ENCODE data around the gene RNASE12.

DNA sequence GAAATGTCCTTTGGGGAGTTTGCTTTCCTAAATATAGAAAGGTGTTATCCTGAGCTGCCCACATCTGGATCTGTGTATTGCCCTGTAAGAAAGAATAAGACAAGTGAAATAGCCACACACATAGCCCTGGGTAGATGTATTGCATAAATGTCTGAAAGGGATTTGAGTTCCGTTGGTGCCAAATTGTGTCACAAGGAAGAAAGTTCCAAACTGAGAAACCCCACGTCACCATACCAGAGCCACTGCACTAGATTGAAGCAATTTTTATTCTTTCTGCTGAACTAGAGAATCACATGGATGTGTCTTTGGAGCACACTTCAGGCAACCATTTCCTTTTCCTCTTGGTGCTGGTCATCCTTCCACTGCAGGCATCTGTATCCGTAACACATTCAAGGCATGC lies 35.3 kb downstream of the RNASE12 start:
- TF ChIP-seq POLR2AphosphoS5 (IDR thresholded peaks at IDR 0.05) (no peak), POLR2A (IDR thresholded peaks at IDR 0.05) (no peak), EP300 (IDR thresholded peaks at IDR 0.05) (no peak)
- TF ChIP-seq, protein P1, sequence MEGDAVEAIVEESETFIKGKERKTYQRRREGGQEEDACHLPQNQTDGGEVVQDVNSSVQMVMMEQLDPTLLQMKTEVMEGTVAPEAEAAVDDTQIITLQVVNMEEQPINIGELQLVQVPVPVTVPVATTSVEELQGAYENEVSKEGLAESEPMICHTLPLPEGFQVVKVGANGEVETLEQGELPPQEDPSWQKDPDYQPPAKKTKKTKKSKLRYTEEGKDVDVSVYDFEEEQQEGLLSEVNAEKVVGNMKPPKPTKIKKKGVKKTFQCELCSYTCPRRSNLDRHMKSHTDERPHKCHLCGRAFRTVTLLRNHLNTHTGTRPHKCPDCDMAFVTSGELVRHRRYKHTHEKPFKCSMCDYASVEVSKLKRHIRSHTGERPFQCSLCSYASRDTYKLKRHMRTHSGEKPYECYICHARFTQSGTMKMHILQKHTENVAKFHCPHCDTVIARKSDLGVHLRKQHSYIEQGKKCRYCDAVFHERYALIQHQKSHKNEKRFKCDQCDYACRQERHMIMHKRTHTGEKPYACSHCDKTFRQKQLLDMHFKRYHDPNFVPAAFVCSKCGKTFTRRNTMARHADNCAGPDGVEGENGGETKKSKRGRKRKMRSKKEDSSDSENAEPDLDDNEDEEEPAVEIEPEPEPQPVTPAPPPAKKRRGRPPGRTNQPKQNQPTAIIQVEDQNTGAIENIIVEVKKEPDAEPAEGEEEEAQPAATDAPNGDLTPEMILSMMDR (IDR thresholded peaks at IDR 0.05), result no peak

All from stomach (tissue), 4 donors.